ENCODE measurements around the gene ADGRA3. TPM values are rescaled to one million over a fixed set of nuclear protein-coding genes. Genes with fewer than 3 reads are reported as not detected.
A peak's percentile ranks its signal among the peaks of the same experiment; 100 is the strongest.

ADGRA3 gene
- total RNA-seq, 4 donors from 2014 or later, result 99.1 to 117 (median 109) TPM

DNA sequence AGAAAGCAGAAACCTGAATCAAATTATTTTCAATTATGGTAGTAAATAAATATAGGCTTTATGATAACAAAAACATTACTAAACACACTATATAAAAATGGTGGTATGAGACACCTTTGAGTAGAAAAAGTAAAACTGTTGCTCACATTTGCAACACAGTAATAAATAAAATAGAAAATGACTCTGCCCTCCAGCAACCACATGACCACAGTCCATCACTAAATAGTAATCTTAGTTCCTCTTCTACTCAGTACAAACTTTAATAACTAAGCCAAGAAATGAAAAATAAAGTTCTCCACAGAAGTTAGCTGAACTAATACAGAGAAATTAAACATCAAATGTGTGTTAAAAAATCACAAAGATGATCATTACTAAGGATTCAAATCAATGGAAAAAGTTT, 108.5 kb downstream of the ADGRA3 start:
- TF ChIP-seq, protein P1, sequence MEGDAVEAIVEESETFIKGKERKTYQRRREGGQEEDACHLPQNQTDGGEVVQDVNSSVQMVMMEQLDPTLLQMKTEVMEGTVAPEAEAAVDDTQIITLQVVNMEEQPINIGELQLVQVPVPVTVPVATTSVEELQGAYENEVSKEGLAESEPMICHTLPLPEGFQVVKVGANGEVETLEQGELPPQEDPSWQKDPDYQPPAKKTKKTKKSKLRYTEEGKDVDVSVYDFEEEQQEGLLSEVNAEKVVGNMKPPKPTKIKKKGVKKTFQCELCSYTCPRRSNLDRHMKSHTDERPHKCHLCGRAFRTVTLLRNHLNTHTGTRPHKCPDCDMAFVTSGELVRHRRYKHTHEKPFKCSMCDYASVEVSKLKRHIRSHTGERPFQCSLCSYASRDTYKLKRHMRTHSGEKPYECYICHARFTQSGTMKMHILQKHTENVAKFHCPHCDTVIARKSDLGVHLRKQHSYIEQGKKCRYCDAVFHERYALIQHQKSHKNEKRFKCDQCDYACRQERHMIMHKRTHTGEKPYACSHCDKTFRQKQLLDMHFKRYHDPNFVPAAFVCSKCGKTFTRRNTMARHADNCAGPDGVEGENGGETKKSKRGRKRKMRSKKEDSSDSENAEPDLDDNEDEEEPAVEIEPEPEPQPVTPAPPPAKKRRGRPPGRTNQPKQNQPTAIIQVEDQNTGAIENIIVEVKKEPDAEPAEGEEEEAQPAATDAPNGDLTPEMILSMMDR (IDR thresholded peaks at IDR 0.05), result no peak
- no peak for TF ChIP-seq POLR2A (IDR thresholded peaks at IDR 0.05)
- H3K9me3 ChIP-seq, result no peaks in the 10 kb centered on the region
- no peak overlapping the region for H3K27ac ChIP-seq
- no peaks in the 10 kb centered on the region for H3K4me1 ChIP-seq
- H3K27me3 ChIP-seq, result no peaks in the 10 kb centered on the region
- no peak for DNase-seq
- peaks cover 0 to 6% of the 10 kb centered on the region in 2 donors for H3K36me3 ChIP-seq
- intact Hi-C loops (cut with DNase I), result no loop called here
- H3K4me3 ChIP-seq (replicated peaks in 1 of 3), result no peak overlapping the region

- Histone ChIP-seq H3K27me3 (no peaks in the 10 kb centered on the region), H3K4me3 (replicated peaks in 1 of 3) (no peak overlapping the region), H3K27ac (no peak overlapping the region), H3K36me3 (peaks cover 0 to 7% of the 10 kb centered on the region in 2 donors), H3K4me1 (no peaks in the 10 kb centered on the region), H3K9me3 (no peaks in the 10 kb centered on the region)
- intact Hi-C loops (cut with DNase I), result no loop called here
- WGBS, 2 donors, result 89 to 94% methylated on average over 4 of the region's 4 CpGs
- TF ChIP-seq, protein P1 (IDR thresholded peaks at IDR 0.05), result no peak
- no peak for TF ChIP-seq POLR2A (IDR thresholded peaks at IDR 0.05)
- DNase-seq, result no peak
Observed at GRCh38 chr4:22398671-22399070, 117.2 kb downstream of the ADGRA3 start.

- intact Hi-C loops (cut with DNase I), result no loop called here
- WGBS, 2 donors, result 89 to 94% methylated on average over 3 of the region's 3 CpGs
- H3K9me3 ChIP-seq, result no peaks in the 10 kb centered on the region
- peaks cover 0 to 10% of the 10 kb centered on the region in 2 donors for H3K36me3 ChIP-seq
- H3K27me3 ChIP-seq, result no peaks in the 10 kb centered on the region
- H3K4me3 ChIP-seq (replicated peaks in 1 of 3), result no peak overlapping the region
- no peaks in the 10 kb centered on the region for H3K4me1 ChIP-seq
- TF ChIP-seq POLR2A (IDR thresholded peaks at IDR 0.05), result no peak
- TF ChIP-seq, protein P1 (IDR thresholded peaks at IDR 0.05), result no peak
- DNase-seq, result no peak
- H3K27ac ChIP-seq, result no peak overlapping the region
Observed at GRCh38 chr4:22391551-22391950, 124.3 kb downstream of the ADGRA3 start.

GRCh38 chr4:22389240-22389870, 126.5 kb downstream of the ADGRA3 start:
- intact Hi-C loops (cut with DNase I), result no loop called here
- peaks cover 0 to 10% of the 10 kb centered on the region in 2 donors for H3K36me3 ChIP-seq
- H3K27ac ChIP-seq, result no peak overlapping the region
- DNase-seq, result peak; percentile 58 to 64
- H3K4me1 ChIP-seq, result no peaks in the 10 kb centered on the region
- H3K27me3 ChIP-seq, result no peaks in the 10 kb centered on the region
- 38% methylated on average over 3 of the region's 3 CpGs for WGBS, 2 donors
- TF ChIP-seq POLR2A (IDR thresholded peaks at IDR 0.05), result no peak
- TF ChIP-seq, protein P1 (IDR thresholded peaks at IDR 0.05), result peak in 5 of 6 experiments; percentile 60 to 86 (median 71)
- H3K4me3 ChIP-seq (replicated peaks in 1 of 3), result no peak overlapping the region
- H3K9me3 ChIP-seq, result no peaks in the 10 kb centered on the region

GRCh38 chr4:22385611-22386011, 130.3 kb downstream of the ADGRA3 start:
- intact Hi-C loops (cut with DNase I), result no loop called here
- no peaks in the 10 kb centered on the region for H3K4me1 ChIP-seq
- DNase-seq, result no peak
- H3K4me3 ChIP-seq (replicated peaks in 1 of 3), result no peak overlapping the region
- H3K9me3 ChIP-seq, result no peaks in the 10 kb centered on the region
- TF ChIP-seq, protein P1 (IDR thresholded peaks at IDR 0.05), result no peak
- no peak for TF ChIP-seq POLR2A (IDR thresholded peaks at IDR 0.05)
- H3K27me3 ChIP-seq, result no peaks in the 10 kb centered on the region
- H3K36me3 ChIP-seq, result peaks cover 0 to 4% of the 10 kb centered on the region in 2 donors
- no peak overlapping the region for H3K27ac ChIP-seq
- 88 to 94% methylated on average over 7 of the region's 7 CpGs for WGBS, 2 donors

Measured in thyroid gland (tissue), 4 donors.